Activated CD8-positive, alpha-beta T cell treated with anti-CD3 and anti-CD28 coated beads for 36 hours (primary cell): Measurements from ENCODE around the gene ATL1. TPM values are rescaled to one million over a fixed set of nuclear protein-coding genes. Genes with fewer than 3 reads are reported as not detected.
A peak's percentile ranks its signal among the peaks of the same experiment; 100 is the strongest.

Source experiments
- ATAC-seq: fragments of 200-7000 bp; cut with Tn5 transposase; one replicate; pipeline ENCODE4 v1.10.0; 2021; ENCODE audit warnings: mild to moderate bottlenecking, moderate library complexity
- CTCF ChIA-PET: fragments of 350-600 bp; sonication (Branson Sonifier 250); formaldehyde crosslinking; loops from one replicate; lab custom pipeline; 2021; ENCODE audit warnings: antibody characterized with exemption; lab: Charles Lee
- POLR2A ChIA-PET: fragments of 350-600 bp; sonication (Branson Sonifier 250); formaldehyde crosslinking; loops from one replicate; lab custom pipeline; 2021; ENCODE audit warnings: antibody characterized with exemption; lab: Charles Lee
- DNase-seq: peaks from one replicate; pipeline ENCODE4 v3.0.0-alpha.2; 2020
- H3K27ac Mint-ChIP-seq: one replicate; pipeline ENCODE4 v1.8.0; 2021; ENCODE audit warnings: mild to moderate bottlenecking, mixed read lengths
- H3K27me3 Mint-ChIP-seq: one replicate; pipeline ENCODE4 v1.8.0; 2021; ENCODE audit warnings: mixed read lengths
- H3K36me3 Mint-ChIP-seq: one replicate; pipeline ENCODE4 v1.8.0; 2021; ENCODE audit warnings: low read depth, mixed read lengths
- H3K4me1 Mint-ChIP-seq: one replicate; pipeline ENCODE4 v1.8.0; 2021; ENCODE audit warnings: low read depth, mixed read lengths
- H3K4me3 Mint-ChIP-seq: one replicate; pipeline ENCODE4 v1.8.0; 2021; ENCODE audit warnings: mild to moderate bottlenecking, moderate library complexity, mixed read lengths
- H3K9me3 Mint-ChIP-seq: one replicate; pipeline ENCODE4 v1.8.0; 2021; ENCODE audit warnings: mixed read lengths
- CTCF ChIP-seq: fragments of 200-600 bp; IDR thresholded peaks from one replicate; pipeline ENCODE4 v1.8.0; 2022; ENCODE audit warnings: antibody characterized with exemption, mild to moderate bottlenecking
- intact Hi-C: fragments of 100-400 bp; cut with micrococcal nuclease; formaldehyde crosslinking; loops from one replicate; pipeline ENCODE4 v1.10.0; 2022
- total RNA-seq, 2 experiments: library from RNA; stranded (reverse); gene quantifications; one replicate each; pipeline ENCODE4 v1.2.3, GENCODE V29; 2021

Gene ATL1
- total RNA-seq, 2 experiments from 2014 or later: 0.81 to 1.1 TPM

GRCh38 chr14:50669441-50669986, 109.6 kb downstream of the ATL1 start:
- no peaks in the 10 kb centered on the region for H3K27me3 Mint-ChIP-seq
- H3K4me1 Mint-ChIP-seq: peaks cover 9% of the 10 kb centered on the region
- DNase-seq (no peak), ATAC-seq (no peak)
- H3K27ac Mint-ChIP-seq: no peak overlapping the region
- no peak for TF ChIP-seq CTCF
- no peaks in the 10 kb centered on the region for H3K9me3 Mint-ChIP-seq
- H3K36me3 Mint-ChIP-seq: peaks cover 4% of the 10 kb centered on the region
- H3K4me3 Mint-ChIP-seq: no peak overlapping the region
- CTCF ChIA-PET: interaction anchor here (1.2 kb wide), 1 partner anchor 190 kb away, joined by 3 read pairs; no protein-coding TSS in a partner anchor
- intact Hi-C loops: no loop called here
- POLR2A ChIA-PET: interaction anchor here (1.9 kb wide), 1 partner anchor 8 kb away, joined by 9 read pairs; no protein-coding TSS in a partner anchor

DNA sequence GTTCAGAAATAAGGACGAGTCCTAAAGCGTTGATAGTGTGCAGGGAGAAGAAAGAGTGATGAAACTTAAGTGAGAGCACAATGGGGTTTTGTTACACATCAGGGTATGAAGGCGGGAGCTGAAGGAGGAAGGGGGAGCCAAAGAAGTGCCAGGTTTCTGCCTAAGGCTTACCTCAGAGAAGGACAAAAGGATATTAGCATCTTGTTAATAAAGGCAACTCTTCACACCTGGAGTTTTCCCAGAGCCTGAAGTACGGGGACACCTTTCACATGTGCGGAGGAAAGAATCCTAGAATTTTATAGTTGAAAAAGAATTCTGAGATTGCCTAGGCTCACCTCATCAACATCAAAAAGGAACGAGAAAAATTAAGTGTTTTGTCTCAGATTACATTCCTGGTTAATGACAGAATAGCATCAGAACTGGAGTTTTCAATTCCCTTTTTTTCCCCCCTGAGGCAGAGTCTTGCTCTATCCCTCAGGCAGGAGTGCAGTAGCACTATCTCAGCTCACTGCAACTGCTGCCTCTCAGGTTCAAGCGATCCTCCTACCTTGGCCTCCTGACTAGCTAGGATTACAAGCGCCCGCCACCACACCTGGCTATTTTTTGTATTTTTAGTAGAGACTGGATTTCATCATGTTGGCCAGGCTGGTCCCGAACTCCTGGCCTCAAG, 110.4 kb downstream of the ATL1 start:
- Mint-ChIP-seq H3K36me3 (no peaks in the 10 kb centered on the region), H3K9me3 (no peaks in the 10 kb centered on the region), H3K27me3 (no peaks in the 10 kb centered on the region), H3K4me1 (peaks cover 9% of the 10 kb centered on the region), H3K4me3 (no peak overlapping the region), H3K27ac (no peak overlapping the region)
- ChIA-PET POLR2A (interaction anchor here (0.8 kb wide), 1 partner anchor 127 kb away, joined by 3 read pairs; no protein-coding TSS in a partner anchor), CTCF (interaction anchor here (0.8 to 1.2 kb wide), 3 partner anchors 16 to 190 kb away, joined by 3 read pairs; no protein-coding TSS in a partner anchor)
- ATAC-seq (no peak), DNase-seq (no peak)
- TF ChIP-seq CTCF: no peak
- intact Hi-C loops: loop anchor here (10.0 kb wide), 1 partner anchor 94 kb away; no protein-coding TSS in a partner anchor

- H3K27me3 Mint-ChIP-seq: no peaks in the 10 kb centered on the region
- H3K4me1 Mint-ChIP-seq: peaks cover 9% of the 10 kb centered on the region
- CTCF ChIA-PET: interaction anchor here (0.8 to 1.0 kb wide), 3 partner anchors 16 to 128 kb away, joined by 3 read pairs; no protein-coding TSS in a partner anchor
- DNase-seq (no peak), ATAC-seq (no peak)
- TF ChIP-seq CTCF: no peak
- POLR2A ChIA-PET: interaction anchor here (0.8 kb wide), 1 partner anchor 126 kb away, joined by 3 read pairs; no protein-coding TSS in a partner anchor
- intact Hi-C loops: loop anchor here (10.0 kb wide), 1 partner anchor 94 kb away; no protein-coding TSS in a partner anchor
- no peaks in the 10 kb centered on the region for H3K36me3 Mint-ChIP-seq
- no peak overlapping the region for H3K4me3 Mint-ChIP-seq
- no peaks in the 10 kb centered on the region for H3K9me3 Mint-ChIP-seq
- H3K27ac Mint-ChIP-seq: no peak overlapping the region
Measured at GRCh38 chr14:50670866-50671256, 110.9 kb downstream of the ATL1 start.

DNA sequence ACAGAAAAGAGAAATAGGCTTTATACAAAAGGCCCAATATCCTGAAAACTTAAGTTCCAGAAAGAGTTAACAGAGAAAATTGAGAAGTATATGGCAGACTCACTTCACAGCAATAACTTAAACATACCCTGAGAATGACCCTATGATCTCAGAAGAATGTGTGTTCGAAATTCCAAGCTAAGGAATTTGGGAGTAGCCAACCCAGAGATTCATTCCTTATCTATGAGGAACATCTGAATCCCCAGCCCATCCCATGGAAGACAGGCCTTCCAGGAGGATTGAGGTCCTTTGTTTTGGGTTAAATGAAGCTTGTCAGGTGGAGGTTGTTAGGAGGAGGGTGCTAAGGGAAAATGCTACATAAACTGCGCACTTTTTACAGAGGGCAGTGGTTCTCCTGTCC, 115.7 kb downstream of the ATL1 start:
- H3K9me3 Mint-ChIP-seq: no peaks in the 10 kb centered on the region
- no peak for ATAC-seq
- intact Hi-C loops: loop anchor here (10.0 kb wide), 1 partner anchor 89 kb away; no protein-coding TSS in a partner anchor
- H3K4me3 Mint-ChIP-seq: no peak overlapping the region
- TF ChIP-seq CTCF: no peak
- no peaks in the 10 kb centered on the region for H3K27me3 Mint-ChIP-seq
- ChIA-PET CTCF (interaction anchor here (1.0 to 1.3 kb wide), 2 partner anchors 39 to 98 kb away, joined by 3 to 5 read pairs; no protein-coding TSS in a partner anchor), POLR2A (no interaction called here)
- peaks cover 19% of the 10 kb centered on the region for H3K4me1 Mint-ChIP-seq
- peak overlapping the region; percentile 43 for H3K27ac Mint-ChIP-seq
- no peak for DNase-seq
- H3K36me3 Mint-ChIP-seq: no peaks in the 10 kb centered on the region
